CD4-positive, alpha-beta T cell treated with Interleukin-6 at 100 ng/mL for 8 hours (primary cell): ENCODE data around the gene PRKCA.

Experiments
- DNase-seq: peaks from one replicate; pipeline ENCODE4 v3.0.0-alpha.2; 2020; ENCODE audit warnings: mixed read lengths, low spot score

PRKCA gene

GRCh38 chr17:66654764-66655163 is 352.4 kb downstream of the PRKCA start:
- DNase-seq = no peak

GRCh38 chr17:66655461-66655860 is 353.0 kb downstream of the PRKCA start:
- DNase-seq = no peak

- no peak for DNase-seq
Measured at GRCh38 chr17:66655861-66656260, 353.4 kb downstream of the PRKCA start.

GRCh38 chr17:66661411-66662256 is 359.2 kb downstream of the PRKCA start:
- peak; percentile 12 for DNase-seq

GRCh38 chr17:66662496-66662895 is 360.1 kb downstream of the PRKCA start:
- no peak for DNase-seq

GRCh38 chr17:66663041-66663606 is 360.7 kb downstream of the PRKCA start:
- no peak for DNase-seq

GRCh38 chr17:66664336-66664735 is 361.9 kb downstream of the PRKCA start:
- no peak for DNase-seq

- no peak for DNase-seq
Measured at GRCh38 chr17:66665194-66665593, 362.8 kb downstream of the PRKCA start.

- no peak for DNase-seq
Measured at GRCh38 chr17:66667090-66667489, 364.7 kb downstream of the PRKCA start.

GRCh38 chr17:66667491-66668030 is 365.1 kb downstream of the PRKCA start:
- DNase-seq = peak; percentile 73

GRCh38 chr17:66670206-66670605 is 367.8 kb downstream of the PRKCA start:
- no peak for DNase-seq

- DNase-seq = no peak
Measured at GRCh38 chr17:66671156-66671555, 368.7 kb downstream of the PRKCA start.

- DNase-seq = peak; percentile 81
Measured at GRCh38 chr17:66673668-66674276, 371.4 kb downstream of the PRKCA start.

GRCh38 chr17:66675273-66675990 is 373.0 kb downstream of the PRKCA start:
- DNase-seq = no peak

GRCh38 chr17:66675991-66676371 is 373.6 kb downstream of the PRKCA start:
- no peak for DNase-seq

GRCh38 chr17:66676421-66676820 is 374.0 kb downstream of the PRKCA start:
- no peak for DNase-seq

GRCh38 chr17:66677201-66677981 is 375.0 kb downstream of the PRKCA start:
- no peak for DNase-seq

- no peak for DNase-seq
Measured at GRCh38 chr17:66678061-66678460, 375.6 kb downstream of the PRKCA start.

GRCh38 chr17:66678827-66679226 is 376.4 kb downstream of the PRKCA start:
- DNase-seq = no peak

GRCh38 chr17:66679631-66680517 is 377.5 kb downstream of the PRKCA start:
- DNase-seq = no peak
